Smooth muscle cell (in vitro differentiated cells): ENCODE data around the gene TXNDC16. TPM values are rescaled to one million over a fixed set of nuclear protein-coding genes. Genes with fewer than 3 reads are reported as not detected.
A peak's percentile ranks its signal among the peaks of the same experiment; 100 is the strongest.

Experiments used
- DNase-seq: peaks from one replicate; lab custom pipeline; 2025; ENCODE audit not compliant: unreplicated experiment; lab: John Stamatoyannopoulos, UW
- H2AFZ ChIP-seq: fragments of 200-600 bp; sonication (generic); 2 replicates; pipeline ENCODE4 v1.6.0; 2016; ENCODE audit warnings: antibody characterized with exemption, low read depth, mild to moderate bottlenecking
- H3F3A ChIP-seq: fragments of 200-600 bp; sonication (generic); 2 replicates; pipeline ENCODE4 v1.6.0; 2017; ENCODE audit warnings: antibody characterized with exemption, low read depth
- H3K27ac ChIP-seq: fragments of 200-600 bp; sonication (generic); 2 replicates; pipeline ENCODE4 v1.5.1; 2016; ENCODE audit warnings: low read depth, mild to moderate bottlenecking
- H3K27me3 ChIP-seq: fragments of 200-600 bp; sonication (generic); 2 replicates; pipeline ENCODE4 v1.6.1; 2016; ENCODE audit warnings: low read depth, mild to moderate bottlenecking
- H3K36me3 ChIP-seq: fragments of 200-600 bp; sonication (generic); 2 replicates; pipeline ENCODE4 v1.5.1; 2016; ENCODE audit warnings: low read depth
- H3K4me1 ChIP-seq: fragments of 200-600 bp; sonication (generic); 2 replicates; pipeline ENCODE4 v1.5.1; 2016; ENCODE audit warnings: low read depth
- H3K4me2 ChIP-seq: fragments of 200-600 bp; sonication (generic); 2 replicates; pipeline ENCODE4 v1.6.0; 2016; ENCODE audit warnings: mild to moderate bottlenecking
- H3K4me3 ChIP-seq: fragments of 200-600 bp; sonication (generic); 2 replicates; pipeline ENCODE4 v1.5.1; 2016; ENCODE audit warnings: mild to moderate bottlenecking
- H3K79me2 ChIP-seq: fragments of 200-600 bp; sonication (generic); 2 replicates; pipeline ENCODE4 v1.6.0; 2016; ENCODE audit warnings: low read depth, mild to moderate bottlenecking
- H3K9ac ChIP-seq: fragments of 200-600 bp; sonication (generic); 2 replicates; pipeline ENCODE4 v1.6.0; 2016; ENCODE audit warnings: low read depth
- H3K9me3 ChIP-seq: fragments of 200-600 bp; sonication (generic); replicated peaks from 2 replicates; pipeline ENCODE4 v1.5.1; 2016; ENCODE audit warnings: low read depth
- H4K20me1 ChIP-seq: fragments of 200-600 bp; sonication (generic); 2 replicates; pipeline ENCODE4 v1.6.0; 2016; ENCODE audit warnings: low read depth
- WGBS: methylation state at CpG from one replicate; pipeline ENCODE4 v1.1.7; 2016; ENCODE audit warnings: low lambda C conversion rate; 5-methylcytosine and 5-hydroxymethylcytosine counted together
- polyA plus RNA-seq: library from polyadenylated mRNA; unstranded; fragments of >200 nt; fragmentation: Nextera tagmentation; extraction: Ambion mirVana; gene quantifications from 2 replicates; pipeline ENCODE4 v1.2.1, GENCODE V29; 2016
- total RNA-seq: library from RNA; depleted of rRNA; stranded (reverse); fragments of >200 nt; gene quantifications from 2 replicates; pipeline ENCODE4 v1.2.3, GENCODE V29; 2014
- TF ChIP-seq, protein P1 (sequence below): fragments of 200-600 bp; sonication (generic); IDR thresholded peaks from 2 replicates; pipeline ENCODE4 v1.5.1; 2017; ENCODE audit warnings: borderline replicate concordance, mild to moderate bottlenecking, antibody characterized with exemption; ENCODE audit not compliant: insufficient read depth, poor library complexity, severe bottlenecking

The TXNDC16 gene
- total and polyA plus RNA-seq, 2 experiments from 2014 or later: 1.8 to 5.6 TPM

GRCh38 chr14:52551696-52552062, 626 bp downstream of the TXNDC16 start:
- TF ChIP-seq, protein P1, sequence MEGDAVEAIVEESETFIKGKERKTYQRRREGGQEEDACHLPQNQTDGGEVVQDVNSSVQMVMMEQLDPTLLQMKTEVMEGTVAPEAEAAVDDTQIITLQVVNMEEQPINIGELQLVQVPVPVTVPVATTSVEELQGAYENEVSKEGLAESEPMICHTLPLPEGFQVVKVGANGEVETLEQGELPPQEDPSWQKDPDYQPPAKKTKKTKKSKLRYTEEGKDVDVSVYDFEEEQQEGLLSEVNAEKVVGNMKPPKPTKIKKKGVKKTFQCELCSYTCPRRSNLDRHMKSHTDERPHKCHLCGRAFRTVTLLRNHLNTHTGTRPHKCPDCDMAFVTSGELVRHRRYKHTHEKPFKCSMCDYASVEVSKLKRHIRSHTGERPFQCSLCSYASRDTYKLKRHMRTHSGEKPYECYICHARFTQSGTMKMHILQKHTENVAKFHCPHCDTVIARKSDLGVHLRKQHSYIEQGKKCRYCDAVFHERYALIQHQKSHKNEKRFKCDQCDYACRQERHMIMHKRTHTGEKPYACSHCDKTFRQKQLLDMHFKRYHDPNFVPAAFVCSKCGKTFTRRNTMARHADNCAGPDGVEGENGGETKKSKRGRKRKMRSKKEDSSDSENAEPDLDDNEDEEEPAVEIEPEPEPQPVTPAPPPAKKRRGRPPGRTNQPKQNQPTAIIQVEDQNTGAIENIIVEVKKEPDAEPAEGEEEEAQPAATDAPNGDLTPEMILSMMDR: no peak
- Histone ChIP-seq H3K27me3 (no peaks in the 10 kb centered on the region), H3K36me3 (no peaks in the 10 kb centered on the region), H3F3A (no peaks in the 10 kb centered on the region), H4K20me1 (no peaks in the 10 kb centered on the region), H3K4me1 (no peaks in the 10 kb centered on the region), H3K27ac (peak overlapping the region; percentile 61), H3K4me3 (peak overlapping the region; percentile 73), H3K9me3 (no peaks in the 10 kb centered on the region), H3K79me2 (no peaks in the 10 kb centered on the region), H2AFZ (peak overlapping the region; percentile 97), H3K9ac (peak overlapping the region; percentile 32), H3K4me2 (peak overlapping the region; percentile 93)
- DNase-seq: no peak
- 9% methylated on average over 8 of the region's 8 CpGs for WGBS

DNA sequence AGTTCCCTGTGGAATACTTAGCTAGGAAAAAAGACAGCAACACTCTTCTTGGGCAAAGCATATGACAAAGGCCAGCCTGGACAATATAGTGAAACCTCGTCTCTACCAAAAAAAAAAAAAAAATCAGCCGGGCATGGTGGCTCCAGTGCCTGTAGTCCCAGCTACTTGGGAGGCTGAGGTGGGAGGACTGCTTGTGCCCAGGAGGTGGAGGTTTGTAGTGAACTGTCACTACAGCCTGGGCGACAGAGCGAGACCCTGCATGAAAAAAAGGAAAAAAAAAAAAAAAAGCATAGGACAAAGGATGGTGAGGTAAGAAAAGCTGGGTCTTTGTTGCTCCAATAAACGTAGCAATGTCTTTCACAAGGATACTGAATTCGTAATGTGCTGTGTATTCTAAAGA, 1.1 kb downstream of the TXNDC16 start:
- no peak for DNase-seq
- Histone ChIP-seq H3K4me1 (no peaks in the 10 kb centered on the region), H3K9me3 (no peaks in the 10 kb centered on the region), H3K4me2 (peak overlapping the region; percentile 93), H4K20me1 (no peaks in the 10 kb centered on the region), H3K9ac (no peak overlapping the region), H3K27me3 (no peaks in the 10 kb centered on the region), H2AFZ (peak overlapping the region; percentile 97), H3K27ac (no peak overlapping the region), H3K36me3 (no peaks in the 10 kb centered on the region), H3K4me3 (peak overlapping the region; percentile 73), H3F3A (no peaks in the 10 kb centered on the region), H3K79me2 (no peaks in the 10 kb centered on the region)
- TF ChIP-seq, protein P1: no peak
- WGBS: 57% methylated on average over 6 of the region's 6 CpGs

DNA sequence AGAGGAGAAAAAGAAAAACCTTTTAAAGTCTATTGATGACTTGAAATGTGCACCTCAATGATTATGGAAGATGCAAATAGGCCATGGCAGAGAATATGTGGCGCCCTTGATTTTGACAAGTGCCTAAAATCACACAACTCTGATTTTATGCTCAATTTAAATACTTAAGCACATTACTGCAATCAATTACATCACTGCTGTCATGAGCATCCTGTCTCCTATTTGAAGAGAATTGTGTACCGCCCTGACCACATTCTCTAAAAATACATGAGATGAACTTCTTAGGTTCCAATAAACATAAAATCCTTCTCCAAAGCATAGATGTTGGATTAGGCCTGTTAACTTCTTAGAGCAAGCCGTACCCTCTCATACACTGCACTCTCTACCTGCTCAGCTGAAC, 1.6 kb downstream of the TXNDC16 start:
- no peak overlapping the region for H3K27ac ChIP-seq
- H2AFZ ChIP-seq: no peak overlapping the region
- no peaks in the 10 kb centered on the region for H3F3A ChIP-seq
- H3K36me3 ChIP-seq: no peaks in the 10 kb centered on the region
- WGBS: 99% methylated on average over 3 of the region's 3 CpGs
- no peaks in the 10 kb centered on the region for H3K79me2 ChIP-seq
- DNase-seq: no peak
- H3K27me3 ChIP-seq: no peaks in the 10 kb centered on the region
- H3K4me3 ChIP-seq: peak overlapping the region; percentile 73
- no peak overlapping the region for H3K4me2 ChIP-seq
- H3K9me3 ChIP-seq: no peaks in the 10 kb centered on the region
- H3K4me1 ChIP-seq: no peaks in the 10 kb centered on the region
- H3K9ac ChIP-seq: no peak overlapping the region
- H4K20me1 ChIP-seq: no peaks in the 10 kb centered on the region
- TF ChIP-seq, protein P1: no peak

DNA sequence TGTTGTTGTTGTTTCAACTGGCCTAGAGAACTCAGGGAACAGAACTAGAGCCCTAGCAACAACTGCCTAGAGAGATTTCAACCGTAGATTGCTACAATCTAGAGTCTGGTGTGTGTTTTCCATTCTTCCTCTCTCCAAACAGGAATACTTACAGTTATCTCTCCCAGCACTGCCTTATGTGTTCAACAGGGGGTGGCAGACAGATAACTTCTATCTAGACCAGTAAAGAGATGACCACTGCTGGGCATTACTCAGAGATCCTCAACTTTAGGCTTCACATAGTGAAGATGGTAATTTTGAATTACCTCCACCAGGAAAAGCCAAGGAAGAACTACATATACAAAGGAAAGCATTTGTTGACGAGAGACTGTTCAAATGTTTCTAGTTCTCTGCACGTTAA, 4.8 kb downstream of the TXNDC16 start:
- H3K4me3 ChIP-seq: no peak overlapping the region
- TF ChIP-seq, protein P1: no peak
- H3K79me2 ChIP-seq: no peaks in the 10 kb centered on the region
- DNase-seq: no peak
- no peaks in the 10 kb centered on the region for H3K9me3 ChIP-seq
- H3K4me2 ChIP-seq: no peak overlapping the region
- H3K36me3 ChIP-seq: no peaks in the 10 kb centered on the region
- no peak overlapping the region for H3K9ac ChIP-seq
- no peaks in the 10 kb centered on the region for H3K4me1 ChIP-seq
- H3K27ac ChIP-seq: no peak overlapping the region
- 76% methylated on average over 3 of the region's 3 CpGs for WGBS
- no peaks in the 10 kb centered on the region for H4K20me1 ChIP-seq
- H3K27me3 ChIP-seq: no peaks in the 10 kb centered on the region
- no peak overlapping the region for H2AFZ ChIP-seq
- no peaks in the 10 kb centered on the region for H3F3A ChIP-seq
